NCI-H187 treated with DMSO at 0.1 percent for 48 hours (cell line): ENCODE results near the gene ARHGEF4.
"Not testable (repeated sequence)": the region's sequence is repeated elsewhere in the genome, so short reads cannot be mapped to it uniquely, and the experiment has no call there.

ENCODE experiments used
- DNase-seq: peaks from one replicate; lab custom pipeline; 2025; lab: John Stamatoyannopoulos, UW

The ARHGEF4 gene

DNA sequence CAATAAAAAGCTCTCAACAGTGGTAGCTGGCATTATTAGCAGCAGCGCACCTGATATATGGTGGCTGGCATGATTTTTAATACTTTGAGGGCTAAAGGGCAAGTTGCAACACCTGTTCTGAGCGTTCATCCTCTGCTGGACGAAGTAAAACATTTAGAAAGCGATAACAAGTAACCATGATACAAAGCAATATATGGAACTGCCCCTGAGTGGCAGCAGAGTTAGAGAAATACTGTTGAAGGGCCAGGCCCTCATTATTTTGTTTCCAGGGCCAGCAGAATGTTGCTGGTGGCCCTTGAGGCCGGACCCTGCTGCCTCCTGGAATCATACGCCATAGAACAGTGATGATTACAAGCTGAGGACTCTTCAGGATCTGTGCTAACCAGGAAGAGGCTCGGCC lies 47.8 kb downstream of the ARHGEF4 start:
- no peak for DNase-seq

DNA sequence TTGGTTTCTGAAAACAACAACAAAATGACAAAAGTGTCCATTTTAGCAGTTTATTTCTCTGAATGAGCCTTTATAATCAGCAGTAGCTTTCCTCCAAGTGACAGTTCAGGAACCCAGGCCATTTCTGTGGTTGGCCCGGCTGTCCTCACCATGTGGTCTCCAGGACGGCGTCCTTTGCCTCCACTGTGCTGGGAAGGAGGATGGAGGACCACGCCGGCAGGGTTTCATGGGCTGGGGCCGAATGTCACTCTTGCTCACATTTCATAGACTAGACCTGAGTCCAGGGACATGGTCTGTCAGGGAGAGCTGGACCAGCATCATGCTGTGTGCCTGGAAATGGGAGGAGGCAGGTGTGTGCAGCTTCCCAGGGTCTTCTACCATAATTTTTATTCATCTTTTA lies 50.9 kb downstream of the ARHGEF4 start:
- DNase-seq = no peak

DNA sequence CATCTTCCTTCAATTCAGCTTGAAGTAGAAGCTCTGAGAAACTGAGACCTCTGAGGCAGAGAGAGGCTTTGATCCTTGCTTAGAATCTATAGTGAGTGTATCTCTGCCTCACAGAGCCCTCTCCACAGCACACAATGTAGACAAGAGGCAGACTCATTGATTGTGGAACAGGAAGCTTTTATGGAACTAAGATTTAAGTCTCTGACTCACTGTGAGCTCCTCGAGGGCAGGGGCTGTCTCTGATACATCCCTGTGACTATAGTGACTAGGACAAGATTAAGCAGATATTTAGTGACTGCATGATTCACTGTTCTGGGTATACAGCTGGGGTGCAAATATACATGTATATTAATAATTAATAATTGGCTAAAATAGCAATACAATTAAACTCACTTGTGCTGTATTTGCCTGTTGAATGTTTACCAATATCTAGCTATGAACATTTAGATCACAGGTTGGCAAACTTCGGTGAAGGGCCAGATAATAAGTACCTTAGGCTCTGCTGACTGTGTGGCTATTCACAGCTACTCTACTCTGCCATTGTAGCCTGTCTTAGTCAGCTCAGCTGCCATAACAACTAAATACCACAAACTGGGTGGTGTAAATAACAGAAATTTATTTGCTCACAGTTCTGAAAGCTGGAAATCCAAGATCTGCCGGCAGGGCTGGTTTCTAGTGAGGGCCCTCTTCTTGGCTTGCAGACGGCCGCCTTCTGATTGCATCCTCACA lies 54.4 kb downstream of the ARHGEF4 start:
- DNase-seq = no peak

DNA sequence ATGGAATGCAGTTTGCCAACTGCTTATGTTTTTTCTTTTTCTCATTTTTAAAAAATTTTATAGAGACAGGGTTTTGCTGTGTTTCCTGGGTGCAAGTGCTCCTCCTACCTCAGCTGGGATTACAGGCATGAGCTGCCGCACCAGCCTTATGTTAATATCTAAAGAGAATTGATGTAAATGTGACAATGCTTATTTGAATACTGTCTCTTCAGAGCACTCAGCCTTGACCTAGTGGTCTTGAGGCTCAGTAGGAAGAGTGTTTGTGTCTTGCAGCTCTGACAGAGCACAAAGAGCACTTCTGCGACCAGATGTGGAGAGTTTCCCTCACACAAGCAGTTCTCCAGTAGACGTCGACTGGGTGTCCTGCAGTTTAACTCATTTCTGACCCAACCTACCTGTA lies 55.3 kb downstream of the ARHGEF4 start:
- DNase-seq = no peak

DNA sequence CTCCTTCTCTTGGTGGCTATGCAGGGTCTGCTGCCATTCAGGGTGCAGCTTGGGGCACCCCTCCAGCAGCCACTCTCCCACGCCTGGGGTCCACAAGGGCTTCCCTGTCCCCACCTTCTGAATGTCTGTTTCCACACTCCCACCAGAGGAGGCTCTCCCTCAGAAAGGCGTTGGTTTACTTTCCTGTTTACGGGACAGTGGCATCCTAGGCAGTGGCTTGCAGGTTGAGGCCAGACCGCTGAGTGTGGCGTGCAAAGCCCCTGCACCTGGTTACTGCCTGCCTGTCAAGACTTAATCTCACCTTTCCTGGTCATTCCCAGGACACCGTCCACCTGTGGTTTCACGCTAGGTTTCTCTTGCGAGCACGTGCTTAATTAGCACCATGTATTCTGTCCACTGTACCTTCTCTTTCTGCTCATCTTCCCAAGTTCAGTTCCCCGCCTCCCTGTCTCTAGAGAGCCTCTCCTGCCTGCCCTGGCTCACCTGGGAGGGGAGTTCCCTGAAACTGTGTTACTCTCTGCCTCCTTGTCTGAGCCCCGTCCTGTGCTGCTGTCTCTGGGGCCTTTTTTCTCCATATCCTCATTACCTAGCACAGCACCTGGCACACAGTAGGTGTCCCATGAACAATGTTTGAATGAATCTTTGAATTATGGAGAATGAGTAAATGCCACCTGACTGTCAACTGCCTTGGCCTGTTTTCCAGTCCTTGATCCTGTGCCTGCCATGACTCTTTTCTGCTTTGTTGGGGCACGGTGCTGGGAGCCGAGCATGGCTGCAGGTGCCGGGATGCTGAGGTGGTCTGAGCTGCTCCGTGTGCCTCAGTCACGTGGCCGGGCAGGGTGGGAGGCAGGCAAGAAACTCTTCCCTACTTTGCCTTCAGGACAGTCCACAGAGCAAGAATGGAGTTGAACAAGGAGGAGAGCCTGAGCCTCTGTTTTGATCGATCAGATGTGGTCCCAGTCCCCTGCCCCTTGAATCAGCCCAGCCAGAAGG lies 56.4 kb downstream of the ARHGEF4 start:
- DNase-seq = no peak

DNA sequence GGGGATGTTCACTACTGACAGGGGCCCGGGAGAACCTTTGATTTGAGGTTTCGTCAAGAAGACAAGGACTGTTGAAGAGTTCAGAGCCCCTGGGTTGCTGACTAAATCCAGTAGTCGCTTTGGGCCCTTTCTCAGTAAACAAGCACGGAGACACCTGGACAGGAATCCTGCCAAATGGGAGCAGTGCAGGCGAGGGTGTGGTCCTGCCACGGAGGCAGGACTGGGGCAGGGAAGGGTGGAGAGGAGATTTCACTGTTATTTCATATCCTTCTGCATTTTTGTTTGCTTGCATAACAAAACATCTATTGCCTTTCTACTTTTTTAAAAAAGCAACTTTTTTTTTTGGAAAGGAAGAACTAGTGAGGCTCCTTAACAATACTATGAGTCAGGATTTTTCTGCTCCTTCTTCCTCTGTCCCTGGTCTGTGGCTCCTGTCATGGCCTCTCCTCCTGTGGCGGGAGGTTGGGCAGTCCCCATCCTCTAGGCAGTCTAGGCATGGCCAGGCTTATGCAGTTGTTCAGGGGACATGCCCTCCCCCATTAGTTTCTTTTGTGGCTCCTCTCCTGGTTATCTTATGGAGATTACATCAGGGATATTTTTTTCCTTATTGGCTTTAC lies 57.7 kb downstream of the ARHGEF4 start:
- no peak for DNase-seq

DNA sequence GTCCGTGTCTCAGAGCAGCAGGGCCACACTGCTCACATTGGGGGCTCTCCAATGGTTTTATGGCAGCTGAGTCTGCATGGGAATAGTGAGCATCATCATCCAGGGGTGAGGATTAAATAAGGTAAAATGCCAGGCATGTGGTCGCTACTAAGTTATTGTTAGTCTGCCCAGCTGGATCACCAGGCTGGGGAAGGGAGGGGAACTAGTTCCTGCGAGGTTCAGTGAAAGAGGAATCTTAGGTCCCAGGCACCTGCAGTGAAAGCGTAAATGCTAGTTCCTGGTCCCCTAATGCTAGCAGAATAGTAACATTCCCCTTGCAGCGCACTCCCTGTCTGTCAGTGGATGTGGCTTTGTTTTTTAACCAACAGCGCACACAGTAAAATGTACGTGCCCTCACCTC lies 60.1 kb downstream of the ARHGEF4 start:
- no peak for DNase-seq

DNA sequence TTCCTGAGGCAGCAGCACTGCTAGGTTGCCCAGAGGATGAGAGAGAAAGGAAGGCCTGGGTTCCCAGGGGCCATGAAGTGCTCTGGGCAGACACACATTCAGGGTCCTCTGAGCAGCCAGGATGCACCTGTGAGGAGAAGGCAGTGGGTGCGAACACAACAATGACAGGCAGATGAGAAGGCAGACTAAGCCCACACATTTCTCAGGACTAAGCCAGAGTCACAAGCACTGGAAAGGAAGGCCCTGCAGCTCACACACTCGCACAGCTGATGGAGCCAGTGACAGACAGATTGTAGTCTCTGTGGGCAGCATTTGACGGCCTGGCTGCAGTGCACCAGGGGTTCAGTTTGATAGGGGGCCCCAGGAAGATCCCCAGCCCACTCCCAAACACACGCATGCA lies 61.8 kb downstream of the ARHGEF4 start:
- DNase-seq = no peak

DNA sequence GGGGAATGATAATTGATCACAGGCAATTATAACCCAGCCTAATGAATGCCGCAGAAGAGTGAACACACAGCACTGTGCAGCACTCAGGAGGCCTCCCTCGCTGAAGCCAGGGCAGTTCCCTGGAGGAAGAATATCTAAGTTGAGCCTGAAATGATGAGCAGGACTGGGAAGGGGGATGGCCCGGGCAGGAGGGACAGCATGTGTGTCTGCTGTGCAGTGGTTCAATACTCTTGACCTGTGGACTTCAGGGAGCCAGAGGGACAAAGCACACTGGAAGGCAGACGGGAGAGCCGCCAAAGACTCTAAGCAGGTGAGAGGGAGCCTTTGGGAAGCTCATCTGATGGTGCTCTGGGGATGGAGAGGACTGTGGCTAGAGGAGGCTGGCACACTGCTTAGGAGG lies 62.6 kb downstream of the ARHGEF4 start:
- DNase-seq = no peak

DNA sequence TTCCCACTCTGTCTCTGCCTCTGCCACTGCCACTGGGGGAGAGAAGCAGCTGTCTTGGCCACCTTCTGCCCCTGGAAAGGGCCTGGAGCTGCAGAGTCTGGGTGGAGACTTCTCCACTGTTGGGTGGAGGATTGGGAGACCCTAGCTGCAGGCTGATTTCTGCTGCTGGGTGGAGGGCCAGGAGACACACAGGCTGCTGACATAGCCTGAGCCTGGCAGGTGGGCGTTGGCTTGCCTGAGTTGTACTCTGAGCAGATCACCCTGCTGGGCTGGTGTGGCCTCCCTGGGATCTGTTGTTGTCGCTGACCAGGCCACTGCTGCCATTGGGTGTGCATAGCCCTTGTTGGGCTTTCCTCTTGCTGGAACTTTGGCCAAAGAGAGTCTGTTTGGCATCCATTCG lies 64.3 kb downstream of the ARHGEF4 start:
- no peak for DNase-seq

DNA sequence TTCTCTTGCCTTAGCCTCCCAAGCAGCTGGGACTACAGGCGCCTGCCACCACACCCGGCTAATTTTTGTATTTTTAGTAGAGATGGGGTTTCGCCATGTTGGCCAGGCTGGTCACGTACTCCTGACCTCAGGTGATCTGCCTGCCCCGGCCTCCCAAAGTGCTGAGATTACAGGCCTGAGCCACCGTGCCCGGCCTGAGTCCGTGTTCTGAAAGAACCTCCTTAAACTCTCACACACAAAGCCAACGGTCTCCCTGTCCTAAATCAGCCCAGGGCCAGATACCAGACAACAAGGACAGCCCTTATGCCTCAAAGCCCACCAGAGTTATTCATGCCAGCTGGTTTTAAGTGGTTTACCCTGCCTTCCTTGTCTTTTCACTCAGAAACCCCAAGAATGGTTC lies 64.9 kb downstream of the ARHGEF4 start:
- not testable (repeated sequence) for DNase-seq

DNA sequence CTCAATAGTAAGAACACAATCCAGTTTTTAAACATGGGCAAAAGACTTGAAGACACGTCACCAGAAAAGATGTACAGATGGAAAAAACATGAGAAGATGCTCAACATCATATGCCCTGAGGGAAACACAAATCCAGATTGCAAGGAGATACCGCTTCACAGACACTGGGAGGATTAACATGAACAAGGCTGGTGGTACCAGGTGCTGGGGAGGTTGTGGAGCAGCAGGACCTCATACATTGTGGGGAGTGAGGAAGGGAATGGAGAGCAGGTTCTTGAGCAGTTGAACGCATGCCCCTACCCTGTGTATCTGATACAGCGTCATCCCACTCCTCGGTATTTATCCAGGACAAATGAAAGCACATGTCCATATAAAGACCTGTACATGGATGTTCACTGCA lies 72.1 kb downstream of the ARHGEF4 start:
- DNase-seq = no peak

DNA sequence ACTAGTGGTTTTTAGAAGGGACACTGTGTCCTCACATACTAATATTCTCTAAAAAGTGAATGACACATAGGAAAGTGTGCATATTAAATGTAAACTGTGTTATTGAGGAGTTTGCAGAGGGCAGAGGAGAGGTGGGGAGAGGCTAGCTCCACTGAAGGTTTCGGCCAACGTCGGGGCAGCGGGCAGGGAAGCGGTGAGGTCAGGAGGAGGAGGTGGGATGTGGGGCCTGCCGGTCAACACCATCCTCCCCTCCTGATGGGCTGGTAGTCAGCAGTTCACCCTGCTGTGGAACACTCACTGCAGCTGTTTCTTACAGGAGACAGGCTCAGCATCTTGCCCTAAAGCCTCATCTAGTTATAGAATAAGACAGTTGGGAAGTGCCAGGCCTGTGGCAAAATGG lies 74.2 kb downstream of the ARHGEF4 start:
- DNase-seq = no peak

DNA sequence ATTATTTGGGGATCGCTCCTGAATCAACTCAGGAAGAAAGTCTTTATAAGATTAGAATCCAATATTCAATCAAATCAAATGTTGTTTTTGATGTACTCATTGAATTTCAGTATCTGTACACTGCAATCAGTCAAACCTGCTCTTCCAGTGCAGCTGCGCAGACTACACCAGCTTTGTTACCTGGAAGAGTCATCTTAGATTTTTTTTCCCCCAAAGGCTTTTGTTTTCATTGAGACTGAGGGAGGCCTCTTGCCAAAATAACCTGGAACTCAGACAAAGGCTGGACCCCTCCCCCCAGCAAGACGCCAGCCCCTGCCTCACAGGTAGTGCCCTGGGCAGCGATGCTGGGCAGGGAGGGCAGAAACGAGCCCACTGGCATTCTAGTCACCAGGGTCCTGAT lies 74.8 kb downstream of the ARHGEF4 start:
- DNase-seq = no peak

DNA sequence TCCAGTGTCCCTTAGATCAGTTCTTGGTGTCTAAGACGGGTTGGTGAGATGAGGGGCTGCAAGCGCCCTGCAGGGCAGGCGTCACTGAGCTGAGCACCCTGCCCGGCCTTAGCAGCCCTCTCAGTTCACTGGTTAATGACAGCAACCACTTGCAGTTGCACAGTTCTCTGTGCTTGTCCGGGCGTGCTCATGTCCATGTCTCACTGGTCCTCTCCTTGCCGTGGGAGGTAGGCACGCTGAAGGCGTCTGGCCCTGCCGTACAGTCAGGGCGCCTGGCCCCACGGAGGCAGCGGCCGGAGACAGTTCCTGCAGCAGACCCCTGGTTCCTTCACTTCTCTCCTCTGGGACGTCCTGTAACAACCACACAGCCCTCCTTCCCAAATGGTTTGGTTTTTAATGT lies 75.3 kb downstream of the ARHGEF4 start:
- DNase-seq = no peak

DNA sequence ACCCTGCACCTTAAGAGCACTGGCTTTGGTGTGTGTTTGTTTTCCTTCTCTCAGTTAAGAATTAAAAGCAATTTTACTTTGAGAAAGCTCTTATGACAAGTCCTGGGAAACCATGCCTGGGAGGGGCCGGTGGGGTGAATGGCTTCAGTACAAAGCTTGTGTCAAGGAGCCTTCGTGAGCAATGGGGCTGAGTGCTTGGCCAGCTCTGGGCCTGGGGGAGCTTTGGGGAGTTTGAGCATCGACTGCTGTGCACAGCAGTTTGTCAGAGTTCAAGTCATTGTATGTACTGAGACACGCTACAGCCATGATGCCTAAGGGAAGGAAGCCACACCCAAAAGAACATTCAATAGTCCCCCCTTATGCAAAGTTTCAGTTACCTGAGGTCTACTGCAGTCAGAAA lies 75.8 kb downstream of the ARHGEF4 start:
- no peak for DNase-seq

DNA sequence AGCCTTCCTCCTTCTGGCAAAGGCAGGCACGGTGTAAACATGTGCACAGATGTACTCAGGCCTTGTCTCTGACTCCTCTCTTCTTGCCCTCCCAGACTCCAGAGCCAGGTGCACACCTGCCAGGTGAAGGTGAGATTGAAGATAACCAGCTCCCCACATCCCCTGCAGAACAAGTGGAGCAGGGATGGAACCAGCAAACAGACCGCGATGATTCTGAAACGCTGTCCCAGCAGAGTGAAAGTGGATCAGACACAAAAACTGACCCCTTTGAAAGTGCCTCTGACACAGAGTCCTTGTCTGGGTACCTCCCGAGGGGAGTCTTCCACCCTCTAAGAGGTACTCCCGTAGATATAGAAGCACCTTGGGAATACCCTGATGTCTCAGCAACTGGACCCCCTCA lies 77.2 kb downstream of the ARHGEF4 start:
- no peak for DNase-seq

DNA sequence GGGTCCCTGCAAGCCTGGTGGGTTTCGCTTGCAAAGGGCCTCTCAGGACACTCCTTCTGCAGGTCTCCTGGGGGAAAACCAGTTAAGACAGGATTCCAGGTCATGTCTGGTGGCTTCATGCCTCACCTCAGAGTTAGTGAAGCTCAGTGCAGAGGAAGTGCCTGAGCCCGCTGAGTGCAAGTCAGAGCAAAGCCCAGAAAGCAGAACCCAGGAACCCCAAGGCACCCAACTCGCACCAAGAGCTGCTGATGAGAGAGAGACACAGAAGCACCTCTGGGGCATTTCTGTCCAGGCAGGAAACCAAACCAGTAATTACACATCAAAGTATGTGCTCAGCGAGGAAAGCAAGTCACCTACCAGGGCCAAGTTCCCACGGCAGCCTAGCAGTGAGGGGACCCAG lies 78.4 kb downstream of the ARHGEF4 start:
- DNase-seq = no peak

DNA sequence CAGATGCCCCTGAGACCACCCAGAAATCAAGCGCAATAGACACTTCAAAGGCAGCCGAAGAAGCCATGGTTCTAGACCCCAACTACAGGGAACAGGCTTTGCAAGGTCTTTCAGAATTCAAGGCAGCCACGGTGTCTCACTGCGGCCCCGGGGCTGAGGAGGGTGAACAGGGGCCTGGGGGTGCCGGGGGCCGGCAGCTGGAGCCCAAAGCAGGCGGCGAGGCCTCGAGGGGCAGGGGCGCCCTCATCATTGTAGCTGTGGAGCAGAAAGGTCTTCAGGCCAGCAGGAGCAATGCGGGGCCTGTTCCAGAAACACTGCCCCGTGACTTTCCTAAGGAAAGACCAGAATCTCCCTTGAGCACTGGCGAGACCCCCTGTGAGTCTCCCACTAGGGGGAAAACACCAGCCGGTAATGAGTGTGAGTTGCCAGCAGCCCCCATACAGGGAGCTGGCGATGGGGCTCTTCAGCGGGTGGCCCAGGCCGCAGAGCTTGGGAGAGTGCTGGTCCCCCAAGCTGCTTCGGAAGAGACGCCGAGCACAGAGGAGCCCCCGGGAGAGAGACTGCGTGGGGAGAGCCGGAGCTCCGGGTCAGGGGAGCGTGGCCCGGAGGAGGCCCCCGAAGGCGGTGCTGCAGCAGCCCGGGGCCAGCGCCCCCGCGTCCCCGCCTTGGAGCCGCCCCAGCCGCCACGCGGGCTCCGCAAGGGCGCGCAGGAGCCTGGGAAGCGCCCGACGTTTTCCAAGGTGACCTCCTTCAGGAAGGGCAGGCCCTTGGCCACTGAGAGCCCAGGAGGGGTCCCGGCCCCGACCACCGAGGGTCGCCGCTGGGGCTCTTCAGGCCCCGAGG lies 79.1 kb downstream of the ARHGEF4 start:
- DNase-seq = no peak

DNA sequence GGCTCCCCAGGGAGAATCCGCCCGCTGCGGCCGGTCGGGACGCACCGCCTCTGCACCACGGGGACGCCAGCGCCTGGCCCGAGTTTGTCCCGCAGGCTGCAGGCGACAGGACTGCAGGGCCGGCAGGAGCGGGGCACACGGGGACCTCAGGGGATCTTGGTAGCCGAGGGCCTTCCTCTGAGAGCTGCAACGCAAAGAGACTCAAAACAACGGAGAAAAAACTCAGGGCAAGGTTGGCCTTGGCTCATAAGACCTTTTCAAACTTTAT lies 79.7 kb downstream of the ARHGEF4 start:
- no peak for DNase-seq

DNA sequence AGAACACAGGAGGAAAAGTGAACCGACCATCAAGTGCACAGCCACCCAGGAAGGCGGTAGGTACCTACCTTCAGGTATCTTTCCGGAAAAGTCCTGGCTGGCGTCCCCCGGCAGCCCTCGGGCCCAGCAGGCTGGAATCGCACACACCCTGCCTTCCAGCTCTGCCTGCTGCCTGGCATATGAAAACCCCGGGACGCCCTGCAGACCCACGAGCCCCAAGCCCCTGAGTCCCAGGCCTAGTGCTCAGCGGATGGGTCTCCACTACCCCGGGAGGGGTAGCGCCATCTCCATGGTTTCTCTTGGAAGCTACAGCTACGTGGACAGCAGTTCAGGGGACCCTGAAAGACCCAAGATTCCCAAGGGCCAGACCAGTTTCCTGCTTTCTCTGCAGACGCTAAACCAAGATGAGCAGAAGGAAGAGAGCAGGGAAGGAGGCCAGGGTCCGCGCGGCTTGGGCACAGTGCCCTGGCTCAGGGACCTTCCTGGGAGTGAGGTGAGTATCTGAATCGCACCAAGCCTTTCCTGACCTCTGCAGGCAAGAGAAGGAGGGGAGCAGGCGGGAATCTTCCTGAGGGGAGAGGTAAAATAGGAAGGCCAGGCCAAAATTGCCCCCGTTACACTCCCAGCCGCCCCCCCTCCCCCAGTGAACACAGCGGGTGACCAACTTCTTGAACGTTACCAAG lies 80.4 kb downstream of the ARHGEF4 start:
- no peak for DNase-seq

DNA sequence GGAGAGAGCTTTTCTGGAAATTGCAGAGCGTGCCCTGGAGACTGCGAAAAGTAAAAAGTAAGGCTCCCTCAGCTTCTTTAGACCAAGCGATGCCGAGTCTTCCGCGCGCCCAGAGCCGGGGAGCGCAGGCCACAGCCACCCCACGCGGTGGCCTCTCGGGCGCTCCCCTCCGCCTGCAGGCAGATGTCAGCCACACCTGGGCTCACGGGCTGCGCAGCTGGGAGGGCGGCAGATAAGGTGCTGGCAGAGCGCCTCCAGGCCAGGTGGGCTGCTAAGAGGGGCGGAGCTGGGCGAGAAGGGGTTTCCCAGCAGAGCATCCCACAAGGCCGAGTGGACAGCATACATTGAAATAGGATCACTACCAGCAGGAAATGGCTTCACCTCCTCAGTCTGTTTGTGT lies 81.7 kb downstream of the ARHGEF4 start:
- DNase-seq = no peak
